ENCODE data around the gene PYCR2.

The PYCR2 gene

GRCh38 chr1:225873281-225873850 lies 50.7 kb downstream of the PYCR2 start:
- DNase-seq: no peak

GRCh38 chr1:225872075-225872430 lies 52.0 kb downstream of the PYCR2 start:
- DNase-seq: no peak

GRCh38 chr1:225871359-225872074 lies 52.5 kb downstream of the PYCR2 start:
- DNase-seq: no peak

- DNase-seq: no peak
Observed at GRCh38 chr1:225870911-225871310, 53.1 kb downstream of the PYCR2 start.

All from CD4-positive, alpha-beta T cell treated with Interleukin-6 for 4 hours (primary cell).